Metanephros (tissue), 1 donor: Measurements from ENCODE around the gene LRWD1. TPM values are rescaled to one million over a fixed set of nuclear protein-coding genes. Genes with fewer than 3 reads are reported as not detected.

Experiments
- total RNA-seq: library from RNA; depleted of rRNA; stranded (reverse); fragments of >200 nt; gene quantifications from one replicate; pipeline ENCODE4 v1.2.3, GENCODE V29; 2014

Gene LRWD1
- 21.9 TPM for total RNA-seq

DNA sequence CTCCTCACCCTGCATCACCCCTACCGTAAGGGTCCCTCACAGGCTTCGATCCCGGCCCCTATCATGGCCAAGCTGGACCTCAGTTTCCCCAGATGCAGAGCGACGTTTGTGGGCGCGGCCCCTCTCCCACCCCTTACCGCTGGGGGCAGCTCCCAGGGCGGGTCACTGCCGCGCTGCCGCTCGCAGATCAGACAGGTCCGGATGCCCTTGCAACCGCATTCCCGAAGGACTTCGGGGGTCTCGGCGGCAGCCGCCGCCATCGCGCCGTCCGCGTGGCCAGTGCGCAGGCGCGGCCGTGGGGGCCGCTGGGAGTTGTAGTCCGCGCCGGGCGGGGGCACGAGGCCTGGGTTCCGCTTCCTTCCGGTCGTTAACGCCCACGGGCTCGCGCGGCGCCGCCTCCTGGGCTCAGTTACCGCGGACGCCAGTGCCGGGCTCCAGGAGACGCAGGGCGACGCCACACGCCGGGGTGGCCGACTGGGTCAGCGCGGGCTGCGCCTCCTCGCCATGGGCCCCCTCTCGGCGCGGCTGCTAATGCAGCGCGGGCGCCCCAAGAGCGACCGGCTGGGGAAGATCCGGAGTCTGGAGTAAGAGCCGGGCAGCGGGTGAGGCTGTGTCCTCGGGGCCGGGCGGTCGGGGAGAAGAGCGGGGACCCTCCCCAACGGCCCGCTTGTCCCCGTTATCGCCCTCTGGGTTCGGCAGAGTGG lies at the start of gene LRWD1, which contains the start of gene ALKBH4:
LRWD1 (plus strand) TSS at position 408 of the 704 bp plus-strand sequence; CDS start at position 505, 97 bp downstream.
ALKBH4 (minus strand) TSS at position 287 of the 704 bp plus-strand sequence; CDS start at position 260, 27 bp downstream.

DNA sequence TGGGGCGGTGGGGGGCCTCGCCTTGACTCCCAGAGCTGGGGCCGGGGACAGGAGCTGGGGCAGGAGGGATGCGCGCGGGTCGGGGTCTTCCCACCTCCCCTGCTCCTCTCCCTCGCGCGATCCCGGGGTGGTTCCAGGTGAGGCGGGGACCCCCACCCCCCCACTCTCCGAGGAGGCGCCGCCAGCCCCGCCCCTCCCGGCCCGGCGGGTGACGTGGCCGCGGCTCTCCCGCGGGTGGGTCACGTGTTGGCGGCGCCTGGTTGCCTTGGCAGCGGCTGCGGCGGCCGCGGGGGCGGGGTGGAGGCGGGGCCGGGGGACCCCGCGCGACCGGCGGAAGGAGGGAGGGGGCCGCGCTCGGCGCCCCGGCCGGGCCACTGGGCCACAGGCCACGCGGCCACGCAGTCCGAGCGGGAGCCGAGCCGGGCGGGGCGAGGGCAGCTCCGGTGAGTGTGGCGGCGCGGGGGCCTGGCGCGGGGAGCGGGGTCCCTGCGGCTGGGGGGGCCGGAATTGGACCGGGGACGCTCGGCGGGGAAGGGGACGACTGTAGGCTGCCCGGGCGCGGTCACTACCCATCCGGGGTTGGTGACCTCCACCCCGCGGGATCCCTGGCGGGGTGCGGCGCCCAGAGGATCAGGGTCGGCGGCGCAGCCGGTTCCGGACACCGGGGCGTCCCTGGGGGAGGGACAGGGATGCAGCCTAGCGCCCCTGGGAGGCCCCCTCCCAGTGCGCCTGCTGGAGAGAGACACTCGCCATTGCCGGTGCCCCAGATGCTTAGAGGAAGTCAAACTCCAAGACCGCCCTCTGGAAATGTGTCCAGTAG lies 31.4 kb upstream of the LRWD1 start, which contains the start of gene ORAI2:
ORAI2 (plus strand) TSS at position 357 of the 820 bp plus-strand sequence. CDS start 5,382 bp downstream, outside the sequence.

DNA sequence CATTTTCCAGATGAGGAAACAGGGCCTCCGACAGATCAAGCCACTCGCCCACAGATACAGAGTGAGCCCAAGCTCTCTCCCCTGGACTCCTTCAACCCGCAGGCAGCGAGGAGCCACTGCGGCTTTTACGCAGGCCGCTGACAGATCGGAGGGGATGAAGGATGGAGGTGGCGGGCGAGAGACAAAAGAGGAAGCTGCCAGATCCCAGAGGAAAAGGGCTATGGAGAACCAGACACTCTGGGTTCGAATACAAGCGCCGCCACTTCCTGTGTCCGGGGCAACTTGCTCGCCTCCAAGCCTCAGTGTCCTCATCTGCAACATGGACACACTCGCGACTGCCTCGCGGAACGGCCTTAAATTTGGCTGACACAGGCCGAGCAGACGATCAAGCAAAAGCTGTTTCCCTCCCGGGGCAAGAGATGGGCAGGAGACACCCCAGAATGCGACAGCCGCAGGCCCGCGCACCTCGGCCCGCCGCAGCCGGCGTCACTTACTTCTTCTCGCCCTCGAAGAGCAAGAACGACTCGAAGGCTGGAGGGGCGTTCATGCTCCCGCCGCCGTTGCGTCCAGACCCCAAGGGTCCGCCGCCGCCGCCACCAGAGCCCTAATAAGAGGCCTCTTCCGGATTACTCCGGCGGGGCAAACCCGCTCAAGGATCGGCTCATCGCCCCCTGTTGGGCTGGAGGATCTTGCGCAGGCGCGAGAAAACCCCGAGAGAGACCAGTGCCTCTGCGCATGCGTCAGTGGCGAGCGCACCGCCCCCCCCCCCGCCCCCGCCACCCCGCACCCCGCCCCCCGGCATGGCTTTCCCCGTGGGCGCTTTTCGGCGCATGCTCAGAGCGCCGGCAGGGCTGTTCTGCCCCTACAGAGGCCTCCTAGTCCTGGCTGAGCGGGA lies 13.8 kb downstream of the LRWD1 start, which contains the start of gene POLR2J:
POLR2J (minus strand) TSS at position 609 of the 895 bp plus-strand sequence; CDS start at position 547, 62 bp downstream.

DNA sequence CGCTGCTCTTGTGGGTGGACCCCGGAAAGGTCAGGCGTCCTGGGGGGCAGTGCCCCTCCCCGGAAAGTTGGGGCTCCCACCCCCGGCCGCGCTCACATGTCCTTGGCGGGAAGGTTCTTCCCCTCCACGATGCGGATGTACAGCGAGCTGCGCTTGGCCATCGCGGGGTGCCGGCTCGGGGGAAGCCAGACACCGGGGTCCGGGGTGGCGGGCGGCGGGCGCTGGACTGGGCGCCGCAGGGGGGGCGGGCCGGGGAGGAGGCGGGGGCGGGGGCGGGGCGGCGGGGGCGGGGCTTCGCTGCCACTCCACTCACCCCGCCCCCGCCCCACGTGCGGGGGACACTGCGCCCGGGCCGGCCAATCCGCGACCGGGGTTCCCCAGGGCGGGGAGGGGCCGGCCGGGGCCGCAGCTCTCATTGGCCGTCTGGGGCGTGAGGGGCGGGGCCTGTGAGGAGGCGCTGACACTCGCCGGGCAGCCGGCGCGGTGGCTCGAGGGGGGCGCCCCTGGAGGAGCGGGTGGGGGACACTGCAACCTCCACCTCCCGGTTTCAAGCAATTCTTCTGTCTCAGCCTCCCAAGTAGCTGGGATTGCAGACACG lies 52.9 kb downstream of the LRWD1 start, which contains the start of gene RASA4B:
RASA4B (minus strand) TSS at position 228 of the 598 bp plus-strand sequence; CDS start at position 161, 67 bp downstream.

Other genes starting within 250 kb of the LRWD1 start
- gene SH2B2, start 178.1 kb upstream of the LRWD1 start, total RNA-seq, result 12.2 TPM
- gene SPDYE6, start 108.5 kb upstream of the LRWD1 start, total RNA-seq, result not detected
- 41.7 TPM for gene PRKRIP1, start 68.6 kb upstream of the LRWD1 start, total RNA-seq
- 29.8 TPM for gene ORAI2, start 31.4 kb upstream of the LRWD1 start, total RNA-seq
- 19.9 TPM for gene ALKBH4, start 121 bp upstream of the LRWD1 start, total RNA-seq
- gene POLR2J, start 13.9 kb downstream of the LRWD1 start, total RNA-seq, result 22.0 TPM
- gene RASA4B, start 52.8 kb downstream of the LRWD1 start, total RNA-seq, result 18.7 TPM
- gene UPK3BL2, start 78.7 kb downstream of the LRWD1 start, total RNA-seq, result 17.8 TPM
- gene SPDYE2, start 86.2 kb downstream of the LRWD1 start, total RNA-seq, result not detected
- 48.5 TPM for gene POLR2J3, start 107.6 kb downstream of the LRWD1 start, total RNA-seq
- 55.5 TPM for gene RASA4, start 151.8 kb downstream of the LRWD1 start, total RNA-seq
- gene UPK3BL1, start 177.8 kb downstream of the LRWD1 start, total RNA-seq, result 41.7 TPM
- gene SPDYE2B, start 185.3 kb downstream of the LRWD1 start, total RNA-seq, result not detected
- 4.4 TPM for gene POLR2J2, start 206.7 kb downstream of the LRWD1 start, total RNA-seq